Ishikawa (cell line): ENCODE measurements around the gene JCAD.

Source experiments
- CEBPB ChIP-seq: IDR thresholded peaks from 2 replicates; pipeline ENCODE4 v1.6.1; 2012
- CREB1 ChIP-seq: IDR thresholded peaks from 2 replicates; pipeline ENCODE4 v1.6.1; 2012; ENCODE audit warnings: low read depth
- EGR1 ChIP-seq: IDR thresholded peaks from 2 replicates; pipeline ENCODE4 v1.6.1; 2012
- EP300 ChIP-seq: IDR thresholded peaks from 2 replicates; pipeline ENCODE4 v1.6.1; 2012; ENCODE audit warnings: borderline replicate concordance
- FOXM1 ChIP-seq: IDR thresholded peaks from 2 replicates; pipeline ENCODE4 v1.6.1; 2012; ENCODE audit warnings: low read depth, borderline replicate concordance
- NFIC ChIP-seq: IDR thresholded peaks from 2 replicates; pipeline ENCODE4 v1.6.1; 2012
- RAD21 ChIP-seq: IDR thresholded peaks from 2 replicates; pipeline ENCODE4 v1.6.1; 2012; ENCODE audit warnings: low read depth
- TAF1 ChIP-seq: IDR thresholded peaks from 2 replicates; pipeline ENCODE4 v1.6.1; 2012; ENCODE audit warnings: low read depth, mild to moderate bottlenecking
- TCF12 ChIP-seq: IDR thresholded peaks from 2 replicates; pipeline ENCODE4 v1.6.1; 2012; ENCODE audit warnings: low read depth
- TEAD4 ChIP-seq: IDR thresholded peaks from 2 replicates; pipeline ENCODE4 v1.6.1; 2012
- USF1 ChIP-seq: IDR thresholded peaks from 2 replicates; pipeline ENCODE4 v1.6.1; 2012
- YY1 ChIP-seq: IDR thresholded peaks from 2 replicates; pipeline ENCODE4 v1.6.1; 2012; ENCODE audit warnings: low read depth
- ZBTB7A ChIP-seq: IDR thresholded peaks from 2 replicates; pipeline ENCODE4 v1.6.1; 2012; ENCODE audit warnings: low read depth
- TF ChIP-seq, protein P1 (sequence below): IDR thresholded peaks from 2 replicates; pipeline ENCODE4 v1.6.1; 2012
- TF ChIP-seq, protein P2 (sequence below): IDR thresholded peaks from 2 replicates; pipeline ENCODE4 v1.6.1; 2012; ENCODE audit warnings: low read depth, mild to moderate bottlenecking

JCAD gene

GRCh38 chr10:29970012-29970396, 89.4 kb downstream of the JCAD start:
- TF ChIP-seq CREB1 (no peak), TEAD4 (no peak), EGR1 (no peak), RAD21 (no peak), ZBTB7A (no peak), NFIC (no peak), YY1 (no peak), TCF12 (no peak)
- TF ChIP-seq, protein P1, sequence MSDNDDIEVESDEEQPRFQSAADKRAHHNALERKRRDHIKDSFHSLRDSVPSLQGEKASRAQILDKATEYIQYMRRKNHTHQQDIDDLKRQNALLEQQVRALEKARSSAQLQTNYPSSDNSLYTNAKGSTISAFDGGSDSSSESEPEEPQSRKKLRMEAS, result no peak
- TF ChIP-seq, protein P2, sequence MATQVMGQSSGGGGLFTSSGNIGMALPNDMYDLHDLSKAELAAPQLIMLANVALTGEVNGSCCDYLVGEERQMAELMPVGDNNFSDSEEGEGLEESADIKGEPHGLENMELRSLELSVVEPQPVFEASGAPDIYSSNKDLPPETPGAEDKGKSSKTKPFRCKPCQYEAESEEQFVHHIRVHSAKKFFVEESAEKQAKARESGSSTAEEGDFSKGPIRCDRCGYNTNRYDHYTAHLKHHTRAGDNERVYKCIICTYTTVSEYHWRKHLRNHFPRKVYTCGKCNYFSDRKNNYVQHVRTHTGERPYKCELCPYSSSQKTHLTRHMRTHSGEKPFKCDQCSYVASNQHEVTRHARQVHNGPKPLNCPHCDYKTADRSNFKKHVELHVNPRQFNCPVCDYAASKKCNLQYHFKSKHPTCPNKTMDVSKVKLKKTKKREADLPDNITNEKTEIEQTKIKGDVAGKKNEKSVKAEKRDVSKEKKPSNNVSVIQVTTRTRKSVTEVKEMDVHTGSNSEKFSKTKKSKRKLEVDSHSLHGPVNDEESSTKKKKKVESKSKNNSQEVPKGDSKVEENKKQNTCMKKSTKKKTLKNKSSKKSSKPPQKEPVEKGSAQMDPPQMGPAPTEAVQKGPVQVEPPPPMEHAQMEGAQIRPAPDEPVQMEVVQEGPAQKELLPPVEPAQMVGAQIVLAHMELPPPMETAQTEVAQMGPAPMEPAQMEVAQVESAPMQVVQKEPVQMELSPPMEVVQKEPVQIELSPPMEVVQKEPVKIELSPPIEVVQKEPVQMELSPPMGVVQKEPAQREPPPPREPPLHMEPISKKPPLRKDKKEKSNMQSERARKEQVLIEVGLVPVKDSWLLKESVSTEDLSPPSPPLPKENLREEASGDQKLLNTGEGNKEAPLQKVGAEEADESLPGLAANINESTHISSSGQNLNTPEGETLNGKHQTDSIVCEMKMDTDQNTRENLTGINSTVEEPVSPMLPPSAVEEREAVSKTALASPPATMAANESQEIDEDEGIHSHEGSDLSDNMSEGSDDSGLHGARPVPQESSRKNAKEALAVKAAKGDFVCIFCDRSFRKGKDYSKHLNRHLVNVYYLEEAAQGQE, result no peak

DNA sequence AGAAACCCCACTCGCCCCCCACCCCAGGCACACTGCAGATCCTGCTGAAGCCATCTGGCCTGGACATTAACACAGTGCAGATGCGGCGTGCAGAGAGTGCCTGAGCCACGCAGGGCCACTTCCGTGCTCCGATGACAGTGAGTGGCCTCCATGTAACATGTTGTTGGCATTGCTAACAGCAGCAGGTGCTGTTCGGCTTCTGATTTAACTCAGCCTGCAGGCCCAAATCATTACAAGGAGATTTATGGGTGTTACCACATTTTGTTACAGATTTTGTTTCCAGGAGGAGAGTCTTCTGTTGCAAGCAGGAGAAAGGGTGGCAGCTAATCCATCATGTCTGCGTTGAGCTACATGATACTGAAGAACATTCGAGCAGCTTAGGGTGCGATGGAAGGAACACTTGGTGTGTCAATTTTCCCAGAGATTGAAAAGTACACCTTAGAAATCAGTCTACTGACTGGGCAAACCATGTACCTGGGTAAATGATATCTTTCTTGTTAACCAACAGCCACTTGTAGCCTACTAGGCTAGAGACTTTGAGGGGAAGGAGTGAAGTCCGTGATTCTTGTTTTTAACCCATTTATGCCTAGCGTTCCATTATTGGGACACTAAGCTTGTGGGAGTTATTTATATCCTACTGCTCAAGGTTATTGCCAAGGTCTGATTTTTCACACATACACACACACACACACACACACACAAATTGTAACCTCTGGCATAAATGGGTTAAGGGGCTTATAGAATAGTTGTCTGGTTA, 90.0 kb downstream of the JCAD start:
- TF ChIP-seq CREB1 (no peak), CEBPB (no peak), RAD21 (no peak), FOXM1 (no peak), TAF1 (no peak), USF1 (no peak), YY1 (no peak), ZBTB7A (no peak), NFIC (no peak), EGR1 (no peak), EP300 (no peak), TCF12 (no peak), TEAD4 (no peak)
- TF ChIP-seq, protein P1, result no peak
- TF ChIP-seq, protein P2, result no peak

- no peak for TF ChIP-seq EP300
- TF ChIP-seq CREB1, result no peak
- TF ChIP-seq RAD21, result no peak
- no peak for TF ChIP-seq TCF12
- no peak for TF ChIP-seq YY1
These were observed 90.8 kb downstream of the JCAD start for GRCh38 chr10:29968585-29968984.

DNA sequence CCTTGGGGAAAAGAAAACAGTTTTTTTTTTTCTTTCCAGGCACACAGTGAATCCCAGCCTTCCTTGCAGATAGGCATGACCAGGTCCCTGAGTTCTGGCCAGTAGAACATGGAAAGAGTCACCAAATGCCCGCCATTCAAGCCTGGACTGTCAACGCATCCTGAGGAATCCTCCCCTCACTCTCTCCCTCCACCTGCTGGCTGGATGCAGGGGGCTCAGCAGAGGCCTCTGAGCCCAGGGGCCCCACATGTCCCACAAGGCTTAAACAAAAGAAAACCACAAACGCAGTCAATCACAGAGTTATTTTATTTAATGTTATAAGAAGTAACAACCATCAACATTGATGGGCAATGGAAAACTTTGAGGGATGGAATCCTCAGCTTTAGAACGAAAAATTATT, 93.1 kb downstream of the JCAD start:
- TF ChIP-seq RAD21, result no peak
- no peak for TF ChIP-seq YY1
- TF ChIP-seq USF1, result no peak
- TF ChIP-seq CEBPB, result no peak
- TF ChIP-seq TAF1, result no peak
- TF ChIP-seq NFIC, result no peak
- TF ChIP-seq EGR1, result no peak
- no peak for TF ChIP-seq ZBTB7A
- TF ChIP-seq EP300, result no peak
- TF ChIP-seq TCF12, result no peak
- no peak for TF ChIP-seq FOXM1
- TF ChIP-seq, protein P1, result no peak
- TF ChIP-seq, protein P2, result no peak
- no peak for TF ChIP-seq CREB1
- no peak for TF ChIP-seq TEAD4
